H9 (cell line): ENCODE data around the gene RNF13. TPM values are rescaled to one million over a fixed set of nuclear protein-coding genes. Genes with fewer than 3 reads are reported as not detected.

Experiments
- DNase-seq: peaks from one replicate; pipeline ENCODE4 v3.0.0-alpha.2; 2017
- H2AFZ ChIP-seq: one replicate; pipeline ENCODE4 v1.6.1; 2013; ENCODE audit warnings: mild to moderate bottlenecking, low read length, control low read depth, moderate library complexity
- H2AK5ac ChIP-seq: 2 replicates; pipeline ENCODE4 v1.6.1; 2013; ENCODE audit warnings: low read length, control low read depth, mixed read lengths; ENCODE audit not compliant: insufficient read length
- H2BK120ac ChIP-seq: one replicate; pipeline ENCODE4 v1.6.1; 2013; ENCODE audit warnings: low read depth, mild to moderate bottlenecking, low read length, control low read depth, inconsistent platforms; ENCODE audit not compliant: poor library complexity, severe bottlenecking
- H2BK12ac ChIP-seq: 2 replicates; pipeline ENCODE4 v1.6.1; 2013; ENCODE audit warnings: low read length, control low read depth, mixed read lengths, low read depth; ENCODE audit not compliant: insufficient read length
- H2BK15ac ChIP-seq: 2 replicates; pipeline ENCODE4 v1.6.1; 2013; ENCODE audit warnings: low read depth, low read length, control low read depth
- H2BK20ac ChIP-seq: one replicate; pipeline ENCODE4 v1.6.1; 2013; ENCODE audit warnings: low read depth, mild to moderate bottlenecking, low read length, control low read depth, inconsistent platforms; ENCODE audit not compliant: poor library complexity, severe bottlenecking
- H2BK5ac ChIP-seq: 2 replicates; pipeline ENCODE4 v1.6.1; 2013; ENCODE audit warnings: low read length, control low read depth, mixed read lengths; ENCODE audit not compliant: insufficient read length
- H3K14ac ChIP-seq: 2 replicates; pipeline ENCODE4 v1.6.1; 2013; ENCODE audit warnings: low read length, control low read depth; ENCODE audit not compliant: insufficient read depth
- H3K18ac ChIP-seq: 2 replicates; pipeline ENCODE4 v1.6.1; 2013; ENCODE audit warnings: low read depth, mild to moderate bottlenecking, mixed read lengths, low read length, control low read depth; ENCODE audit not compliant: insufficient read length
- H3K23ac ChIP-seq: 2 replicates; pipeline ENCODE4 v1.6.1; 2013; ENCODE audit warnings: low read length, control low read depth, mixed read lengths, low read depth; ENCODE audit not compliant: insufficient read length
- H3K23me2 ChIP-seq: 2 replicates; pipeline ENCODE4 v1.6.1; 2013; ENCODE audit warnings: low read depth, mild to moderate bottlenecking, mixed read lengths, low read length, control low read depth; ENCODE audit not compliant: insufficient read length, poor library complexity, severe bottlenecking
- H3K27ac ChIP-seq: 2 replicates; pipeline ENCODE4 v1.5.1; 2013; ENCODE audit warnings: low read length, control low read depth, mixed read lengths, low read depth; ENCODE audit not compliant: insufficient read length
- H3K27me3 ChIP-seq: 2 replicates; pipeline ENCODE4 v1.6.1; 2013; ENCODE audit warnings: low read length, control low read depth, inconsistent platforms; ENCODE audit not compliant: insufficient read depth
- H3K4ac ChIP-seq: 2 replicates; pipeline ENCODE4 v1.6.1; 2013; ENCODE audit warnings: low read depth, mild to moderate bottlenecking, control low read depth, inconsistent platforms, low read length, moderate library complexity
- H3K4me1 ChIP-seq: 2 replicates; pipeline ENCODE4 v1.6.1; 2013; ENCODE audit warnings: low read length, control low read depth, inconsistent platforms; ENCODE audit not compliant: insufficient read depth
- H3K4me2 ChIP-seq: 2 replicates; pipeline ENCODE4 v1.6.1; 2013; ENCODE audit warnings: low read length, control low read depth, mixed read lengths; ENCODE audit not compliant: insufficient read length, insufficient read depth
- H3K56ac ChIP-seq: 2 replicates; pipeline ENCODE4 v1.6.1; 2013; ENCODE audit warnings: low read depth, mild to moderate bottlenecking, mixed read lengths, low read length, control low read depth; ENCODE audit not compliant: insufficient read length
- H3K79me1 ChIP-seq: 2 replicates; pipeline ENCODE4 v1.6.1; 2013; ENCODE audit warnings: low read depth, mild to moderate bottlenecking, moderate library complexity, low read length, control low read depth, inconsistent platforms; ENCODE audit not compliant: insufficient read depth, poor library complexity, severe bottlenecking
- H3K79me2 ChIP-seq: 2 replicates; pipeline ENCODE4 v1.6.1; 2013; ENCODE audit warnings: low read length, control low read depth, inconsistent platforms; ENCODE audit not compliant: insufficient read depth
- H3K9ac ChIP-seq: 2 replicates; pipeline ENCODE4 v1.6.1; 2013; ENCODE audit warnings: low read length, control low read depth, mixed read lengths; ENCODE audit not compliant: insufficient read length; ENCODE audit errors: extremely low read depth
- H3K9me3 ChIP-seq: one replicate; pipeline ENCODE4 v1.6.1; 2013; ENCODE audit warnings: low read depth, low read length, inconsistent platforms; ENCODE audit not compliant: control insufficient read depth
- H3T11ph ChIP-seq: one replicate; pipeline ENCODE4 v1.6.1; 2013; ENCODE audit warnings: mild to moderate bottlenecking, low read length, control low read depth, inconsistent platforms
- H4K20me1 ChIP-seq: one replicate; pipeline ENCODE4 v1.6.1; 2013; ENCODE audit not compliant: control insufficient read depth, insufficient read length, insufficient read depth
- H4K5ac ChIP-seq: 2 replicates; pipeline ENCODE4 v1.6.1; 2013; ENCODE audit warnings: low read depth, mild to moderate bottlenecking, mixed read lengths, low read length, control low read depth; ENCODE audit not compliant: insufficient read length
- H4K8ac ChIP-seq: replicated peaks from 2 replicates; pipeline ENCODE4 v1.6.1; 2013; ENCODE audit warnings: low read length, control low read depth, mixed read lengths, low read depth; ENCODE audit not compliant: insufficient read length
- H4K91ac ChIP-seq: 2 replicates; pipeline ENCODE4 v1.6.1; 2013; ENCODE audit warnings: low read depth, mild to moderate bottlenecking, moderate library complexity, mixed read lengths, low read length, control low read depth; ENCODE audit not compliant: insufficient read length
- H3K27ac Mint-ChIP-seq, 3 experiments: 2 replicates in 2 of 3; 3 replicates in 1 of 3; pipeline ENCODE4 v1.8.0; 2020 to 2021; ENCODE audit warnings: mixed read lengths in 3 of 3, mild to moderate bottlenecking in 1 of 3, moderate library complexity in 1 of 3
- H3K27me3 Mint-ChIP-seq: 2 replicates; pipeline ENCODE4 v1.8.0; 2021; ENCODE audit warnings: low read depth, mild to moderate bottlenecking, moderate library complexity, mixed read lengths
- H3K36me3 Mint-ChIP-seq, 3 experiments: 2 replicates in 2 of 3; 3 replicates in 1 of 3; pipeline ENCODE4 v1.8.0; 2020 to 2021; ENCODE audit warnings: low read depth in 3 of 3, mixed read lengths in 3 of 3; ENCODE audit not compliant: insufficient read depth in 1 of 3
- H3K4me1 Mint-ChIP-seq, 2 experiments: 2 replicates each; pipeline ENCODE4 v1.8.0; 2020; ENCODE audit warnings: mixed read lengths in 2 of 2
- H3K4me3 Mint-ChIP-seq, 2 experiments: 2 replicates in 1 of 2; 3 replicates in 1 of 2; pipeline ENCODE4 v1.8.0; 2020 to 2021; ENCODE audit warnings: mild to moderate bottlenecking in 2 of 2, mixed read lengths in 2 of 2, moderate library complexity in 1 of 2
- H3K9me3 Mint-ChIP-seq, 2 experiments: 2 replicates in 1 of 2; 3 replicates in 1 of 2; pipeline ENCODE4 v1.8.0; 2020; ENCODE audit warnings: mild to moderate bottlenecking in 2 of 2, mixed read lengths in 2 of 2, moderate library complexity in 1 of 2
- CTCF ChIP-seq: fragments of 200-600 bp; sonication (generic); conservative IDR thresholded peaks from 3 replicates; pipeline ENCODE4 v1.8.0; 2021; ENCODE audit warnings: antibody characterized with exemption, mild to moderate bottlenecking
- WGBS: extraction: QIAGEN DNeasy Blood & Tissue Kit; methylation state at CpG from one replicate; pipeline ENCODE4 v1.1.7; 2013; ENCODE audit warnings: missing lambda C conversion rate, low lambda C conversion rate, mixed read lengths; ENCODE audit not compliant: insufficient read length; ENCODE audit errors: extremely low coverage; 5-methylcytosine and 5-hydroxymethylcytosine counted together
- total RNA-seq: library from RNA; stranded (reverse); gene quantifications from 2 replicates; pipeline ENCODE4 v1.2.1, GENCODE V29; 2021

The RNF13 gene
- total RNA-seq, 1 experiment from 2014 or later, result 23.4 TPM

DNA sequence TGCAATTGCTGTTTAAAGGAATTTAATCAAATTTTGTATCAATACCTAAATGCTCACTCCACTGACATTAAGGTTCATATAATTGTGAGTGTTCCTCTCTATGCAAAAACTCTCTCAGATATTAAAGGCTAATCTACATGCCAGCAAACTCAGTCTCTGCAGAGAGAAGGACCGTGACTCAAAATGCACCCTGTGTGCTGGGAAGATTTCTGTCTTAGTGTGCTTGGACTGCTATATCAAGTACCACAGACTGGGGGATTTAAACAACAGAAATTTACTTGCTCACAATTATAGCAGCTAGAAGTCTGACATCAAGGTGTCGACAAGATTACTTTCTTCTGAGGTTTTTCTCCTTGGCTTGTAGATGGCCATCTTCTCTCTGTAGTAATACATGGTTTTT, 176.3 kb downstream of the RNF13 start:
- Histone ChIP-seq H4K91ac (no peak overlapping the region), H3K4me2 (no peak overlapping the region), H3K79me1 (no peaks in the 10 kb centered on the region), H2BK15ac (no peak overlapping the region), H3K27me3 (no peaks in the 10 kb centered on the region), H3K23me2 (no peaks in the 10 kb centered on the region), H3T11ph (no peak overlapping the region), H4K8ac (no peak overlapping the region), H3K23ac (no peak overlapping the region), H3K14ac (no peak overlapping the region), H2BK5ac (no peak overlapping the region), H2BK120ac (no peak overlapping the region), H3K56ac (no peak overlapping the region), H3K79me2 (no peaks in the 10 kb centered on the region), H3K4ac (no peak overlapping the region), H2AK5ac (no peak overlapping the region), H4K5ac (no peak overlapping the region), H4K20me1 (no peaks in the 10 kb centered on the region), H3K18ac (no peak overlapping the region), H2BK12ac (no peak overlapping the region), H2AFZ (no peak overlapping the region), H2BK20ac (no peak overlapping the region), H3K4me1 (no peaks in the 10 kb centered on the region; the same call in 1 of the 2 replicates), H3K27ac (no peak overlapping the region), H3K9me3 (no peaks in the 10 kb centered on the region), H3K9ac (no peak overlapping the region)
- no peak for DNase-seq
- no CpG with 5 or more reads among the region's 2 CpGs for WGBS
- H3K4me3 Mint-ChIP-seq, result no peak overlapping the region
- H3K27me3 Mint-ChIP-seq, result no peaks in the 10 kb centered on the region
- H3K4me1 Mint-ChIP-seq, result peaks cover 21 to 26% of the 10 kb centered on the region in 2 experiments
- no peak for TF ChIP-seq CTCF
- peaks cover 5 to 6% of the 10 kb centered on the region in 2 experiments; a peak in 4 of 5 replicates for H3K9me3 Mint-ChIP-seq
- no peak overlapping the region for H3K27ac Mint-ChIP-seq
- peaks cover 0 to 7% (median 0%) of the 10 kb centered on the region in 3 experiments; a peak in 3 of 7 replicates for H3K36me3 Mint-ChIP-seq
